Sigmoid colon (tissue), 4 donors: ENCODE measurements around the gene WNK1.

Experiments
- CTCF ChIP-seq, 4 experiments: fragments of 450-650 bp in 3 of 4; fragments of 200-600 bp in 1 of 4; IDR thresholded peaks; one replicate each; pipeline ENCODE4 v1.5.1; 2016 to 2019; ENCODE audit warnings: antibody characterized with exemption in 4 of 4, mild to moderate bottlenecking in 3 of 4, moderate library complexity in 2 of 4
- EP300 ChIP-seq, 4 donors: sonication (generic); formaldehyde crosslinking; IDR thresholded peaks; one replicate each; pipeline ENCODE4 v1.6.1; 2017; ENCODE audit warnings: antibody characterized with exemption in 4 of 4
- POLR2A ChIP-seq, 2 donors: fragments of 450-650 bp; IDR thresholded peaks; one replicate each; pipeline ENCODE4 v1.6.1; 2016; ENCODE audit warnings: antibody characterized with exemption in 2 of 2, mild to moderate bottlenecking in 2 of 2, moderate library complexity in 2 of 2
- POLR2AphosphoS5 ChIP-seq, 4 donors: sonication (generic); formaldehyde crosslinking; IDR thresholded peaks; one replicate each; pipeline ENCODE4 v1.6.1; 2017; ENCODE audit warnings: antibody characterized with exemption in 4 of 4

GRCh38 chr12:728781-729180 is 23.6 kb upstream of the WNK1 start:
- TF ChIP-seq CTCF (IDR thresholded peaks at IDR 0.05): no peak
- no peak for TF ChIP-seq EP300 (IDR thresholded peaks at IDR 0.05)
- TF ChIP-seq POLR2AphosphoS5 (IDR thresholded peaks at IDR 0.05): no peak
- TF ChIP-seq POLR2A (IDR thresholded peaks at IDR 0.05): no peak
